ENCODE data around the gene MYO9A.

- no peak for TF ChIP-seq EZH2 (IDR thresholded peaks at IDR 0.05)
- no peak for TF ChIP-seq CTCF (IDR thresholded peaks at IDR 0.05)
Measured at GRCh38 chr15:72131922-72132321, 14.0 kb upstream of the MYO9A start.

Measured in neural progenitor cell (in vitro differentiated cells).